GM23338 (cell line): ENCODE results near the gene EVI5L. TPM values are rescaled to one million over a fixed set of nuclear protein-coding genes. Genes with fewer than 3 reads are reported as not detected.

ENCODE experiments used
- ATAC-seq: fragments of 200-7000 bp; cut with Tn5 transposase; 3 replicates; pipeline ENCODE4 v1.9.1; 2020
- DNase-seq: peaks from one replicate; pipeline ENCODE4 v3.0.0-alpha.2; 2015; ENCODE audit warnings: low spot score
- H2AFZ ChIP-seq: fragments of 200-600 bp; sonication (generic); 2 replicates; pipeline ENCODE4 v1.8.0; 2016; ENCODE audit warnings: antibody characterized with exemption, mild to moderate bottlenecking, moderate library complexity
- H3F3A ChIP-seq: fragments of 200-600 bp; sonication (generic); replicated peaks from 2 replicates; pipeline ENCODE4 v1.8.0; 2017; ENCODE audit warnings: antibody characterized with exemption, mixed run types, low read depth
- H3K27ac ChIP-seq: fragments of 200-600 bp; sonication (generic); 2 replicates; pipeline ENCODE4 v1.6.1; 2016; ENCODE audit warnings: low read depth
- H3K27me3 ChIP-seq: fragments of 200-600 bp; sonication (generic); 2 replicates; pipeline ENCODE4 v1.8.0; 2016; ENCODE audit warnings: mild to moderate bottlenecking, mixed run types, moderate library complexity; ENCODE audit not compliant: insufficient read depth
- H3K36me3 ChIP-seq: fragments of 200-600 bp; sonication (generic); 2 replicates; pipeline ENCODE4 v1.8.0; 2016; ENCODE audit warnings: mild to moderate bottlenecking; ENCODE audit not compliant: insufficient read depth
- H3K4me1 ChIP-seq: fragments of 200-600 bp; sonication (generic); 2 replicates; pipeline ENCODE4 v1.8.0; 2016; ENCODE audit warnings: mild to moderate bottlenecking, moderate library complexity; ENCODE audit not compliant: insufficient read depth
- H3K4me2 ChIP-seq: fragments of 200-600 bp; sonication (generic); 2 replicates; pipeline ENCODE4 v1.7.1; 2017; ENCODE audit warnings: mixed run types
- H3K4me3 ChIP-seq: fragments of 200-600 bp; sonication (generic); 2 replicates; pipeline ENCODE4 v1.6.1; 2016; ENCODE audit warnings: mixed run types
- H3K79me2 ChIP-seq: fragments of 200-600 bp; sonication (generic); replicated peaks from 2 replicates; pipeline ENCODE4 v1.8.0; 2017; ENCODE audit warnings: mild to moderate bottlenecking; ENCODE audit not compliant: insufficient read depth
- H3K9me2 ChIP-seq: fragments of 200-600 bp; sonication (generic); 2 replicates; pipeline ENCODE4 v1.8.0; 2017; ENCODE audit not compliant: insufficient read depth
- H4K20me1 ChIP-seq: fragments of 200-600 bp; sonication (generic); replicated peaks from 2 replicates; pipeline ENCODE4 v1.8.0; 2017; ENCODE audit warnings: mild to moderate bottlenecking; ENCODE audit not compliant: insufficient read depth
- H3K27ac Mint-ChIP-seq: 2 replicates; pipeline ENCODE4 v1.8.0; 2020; ENCODE audit warnings: inconsistent platforms, mild to moderate bottlenecking, moderate library complexity, mixed read lengths
- H3K27me3 Mint-ChIP-seq: 3 replicates; pipeline ENCODE4 v1.8.0; 2022; ENCODE audit warnings: low read depth, mild to moderate bottlenecking, moderate library complexity, mixed read lengths, inconsistent platforms; ENCODE audit not compliant: insufficient read depth, poor library complexity
- H3K36me3 Mint-ChIP-seq: 3 replicates; pipeline ENCODE4 v1.8.0; 2021; ENCODE audit warnings: low read depth, mild to moderate bottlenecking, inconsistent platforms, moderate library complexity, mixed read lengths
- H3K4me1 Mint-ChIP-seq: 3 replicates; pipeline ENCODE4 v1.8.0; 2020; ENCODE audit warnings: mild to moderate bottlenecking, inconsistent platforms, mixed read lengths
- H3K4me3 Mint-ChIP-seq: 3 replicates; pipeline ENCODE4 v1.8.0; 2021; ENCODE audit warnings: moderate library complexity, mild to moderate bottlenecking, inconsistent platforms, mixed read lengths
- H3K9me3 Mint-ChIP-seq: 3 replicates; pipeline ENCODE4 v1.8.0; 2020; ENCODE audit warnings: moderate library complexity, mild to moderate bottlenecking, inconsistent platforms, mixed read lengths
- CREB1 ChIP-seq: fragments of 250-450 bp; sonication (Bioruptor Pico); IDR thresholded peaks from 2 replicates; pipeline ENCODE4 v1.5.0; 2020; ENCODE audit warnings: low read depth, mild to moderate bottlenecking, moderate library complexity
- CTCF ChIP-seq, 2 experiments: fragments of 200-600 bp in 1 of 2; sonication (generic) in 1 of 2; conservative IDR thresholded peaks; 2 replicates each; pipeline versions ENCODE4 v1.5.1 to v1.6.1; 2016 to 2017; ENCODE audit warnings: antibody characterized with exemption in 2 of 2, low read depth in 2 of 2, mild to moderate bottlenecking in 2 of 2, moderate library complexity in 1 of 2
- ETS1 ChIP-seq: IDR thresholded peaks from 2 replicates; pipeline ENCODE4 v1.6.1; 2016; ENCODE audit warnings: antibody characterized with exemption
- EZH2 ChIP-seq: fragments of 200-600 bp; sonication (generic); IDR thresholded peaks from one replicate; pipeline ENCODE4 v1.8.0; 2017; ENCODE audit warnings: antibody characterized with exemption, mild to moderate bottlenecking, low read depth; ENCODE audit not compliant: unreplicated experiment
- EZH2phosphoT487 ChIP-seq: fragments of 200-600 bp; sonication (generic); IDR thresholded peaks from one replicate; pipeline ENCODE4 v1.8.1; 2018; ENCODE audit warnings: antibody characterized with exemption; ENCODE audit not compliant: unreplicated experiment
- JUNB ChIP-seq: IDR thresholded peaks from one replicate; pipeline ENCODE4 v1.6.1; 2016; ENCODE audit warnings: antibody characterized with exemption; ENCODE audit not compliant: unreplicated experiment
- NANOG ChIP-seq: IDR thresholded peaks from 2 replicates; pipeline ENCODE4 v1.6.1; 2016; ENCODE audit warnings: antibody characterized with exemption, borderline replicate concordance
- POLR2AphosphoS5 ChIP-seq: IDR thresholded peaks from 2 replicates; pipeline ENCODE4 v1.6.1; 2016; ENCODE audit warnings: antibody characterized with exemption, low read depth
- REST ChIP-seq: IDR thresholded peaks from one replicate; pipeline ENCODE4 v1.6.1; 2018; ENCODE audit warnings: antibody characterized with exemption; ENCODE audit not compliant: unreplicated experiment
- STAT1 ChIP-seq: IDR thresholded peaks from one replicate; pipeline ENCODE4 v1.6.1; 2016; ENCODE audit warnings: antibody characterized with exemption; ENCODE audit not compliant: unreplicated experiment
- ZNF114 ChIP-seq: fragments of 250-450 bp; sonication (Bioruptor Pico); IDR thresholded peaks from 2 replicates; pipeline ENCODE4 v1.5.0; 2020; ENCODE audit warnings: mild to moderate bottlenecking, moderate library complexity
- ZNF331 ChIP-seq: fragments of 250-450 bp; sonication (Bioruptor Pico); IDR thresholded peaks from 2 replicates; pipeline ENCODE4 v1.5.0; 2020; ENCODE audit warnings: low read depth, mild to moderate bottlenecking, moderate library complexity
- ZNF462 ChIP-seq: fragments of 250-450 bp; sonication (Bioruptor Pico); IDR thresholded peaks from 2 replicates; pipeline ENCODE4 v1.5.0; 2020; ENCODE audit warnings: mild to moderate bottlenecking, moderate library complexity
- polyA plus RNA-seq: library from polyadenylated mRNA; unstranded; fragments of >200 nt; fragmentation: Nextera tagmentation; extraction: Ambion mirVana; gene quantifications from 2 replicates; pipeline ENCODE4 v1.2.1, GENCODE V29; 2016
- total RNA-seq: library from RNA; depleted of rRNA; stranded (reverse); fragments of >200 nt; shearing (Covaris generic); gene quantifications from 2 replicates; pipeline ENCODE4 v1.2.3, GENCODE V29; 2014

The EVI5L gene
- total and polyA plus RNA-seq, 2 experiments from 2014 or later: 4.5 to 16.2 TPM

- DNase-seq (no peak), ATAC-seq (no peak)
- Histone ChIP-seq H3K36me3 (no peaks in the 10 kb centered on the region), H3K4me2 (no peak overlapping the region), H2AFZ (no peak overlapping the region), H3F3A (peaks cover 18% of the 10 kb centered on the region), H3K4me3 (no peak overlapping the region), H3K4me1 (no peaks in the 10 kb centered on the region), H4K20me1 (no peaks in the 10 kb centered on the region), H3K9me2 (no peaks in the 10 kb centered on the region), H3K27me3 (no peaks in the 10 kb centered on the region), H3K27ac (no peak overlapping the region), H3K79me2 (no peaks in the 10 kb centered on the region)
- Mint-ChIP-seq H3K27me3 (peaks cover 6% of the 10 kb centered on the region), H3K36me3 (no peaks in the 10 kb centered on the region; the same call in 2 of the 3 replicates), H3K27ac (no peak overlapping the region), H3K4me1 (no peaks in the 10 kb centered on the region), H3K9me3 (peaks cover 6% of the 10 kb centered on the region; the same call in 2 of the 3 replicates), H3K4me3 (no peak overlapping the region)
- no peak for TF ChIP-seq EZH2
- no peak for TF ChIP-seq POLR2AphosphoS5
- no peak for TF ChIP-seq STAT1
- no peak for TF ChIP-seq REST
- TF ChIP-seq EZH2phosphoT487: no peak
- no peak for TF ChIP-seq ZNF114 (CRISPR knock-in tag)
- TF ChIP-seq CTCF (conservative IDR thresholded peaks at IDR 0.05; ENCODE audit: low read depth in 2 of 2): no peak
- TF ChIP-seq CREB1 (CRISPR knock-in tag): no peak
- TF ChIP-seq ETS1: no peak
- TF ChIP-seq ZNF331 (CRISPR knock-in tag): no peak
- TF ChIP-seq JUNB: no peak
- no peak for TF ChIP-seq ZNF462 (CRISPR knock-in tag)
- no peak for TF ChIP-seq NANOG
These were observed 9.5 kb downstream of the EVI5L start for GRCh38 chr19:7839476-7839875.
